ENCODE data around the gene ZNRF1. TPM values are rescaled to one million over a fixed set of nuclear protein-coding genes. Genes with fewer than 3 reads are reported as not detected.

Gene ZNRF1
- total and polyA plus RNA-seq, 4 donors = 7.9 to 10.9 (median 9.2) TPM

DNA sequence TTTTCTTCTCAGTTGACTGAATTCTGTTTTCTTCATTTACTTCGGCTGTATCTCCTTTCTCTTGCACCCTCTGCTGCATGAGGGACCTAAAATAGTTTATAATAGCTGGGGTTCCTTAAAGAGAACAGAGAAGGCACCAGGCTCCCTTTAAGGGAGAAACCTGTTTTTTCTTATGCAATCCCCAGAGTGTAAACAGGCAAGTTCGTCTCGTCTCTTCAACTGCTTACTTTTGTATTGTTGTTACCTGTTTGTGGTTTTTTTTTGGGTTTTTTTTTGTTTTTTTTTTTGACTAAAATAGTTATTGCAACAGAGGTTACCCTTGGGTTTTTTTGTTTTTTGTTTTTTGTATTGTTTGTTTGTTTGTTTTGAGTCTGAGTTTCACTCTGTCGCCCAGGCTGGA lies 121.4 kb downstream of the ZNRF1 start:
- no peak for DNase-seq (ENCODE audit: low spot score)
- Histone ChIP-seq H3K9ac (ENCODE audit: low read depth in 1 of 2, low read length in 2 of 2) (peak overlapping the region; percentile 56 to 72), H3K9me3 (ENCODE audit: control insufficient read depth in 4 of 4, low read length in 3 of 4) (peaks cover 0 to 9% (median 3%) of the 10 kb centered on the region in 4 donors), H3K4me3 (ENCODE audit: low read depth in 1 of 3, low read length in 3 of 3) (peak overlapping the region; percentile 53 to 57 (median 54)), H3K4me1 (ENCODE audit: control insufficient read depth in 4 of 4, insufficient read depth in 4 of 4, low read length in 3 of 4) (peaks cover 2 to 16% (median 9%) of the 10 kb centered on the region in 4 donors), H3K27me3 (ENCODE audit: control insufficient read depth in 4 of 4, insufficient read depth in 4 of 4, low read length in 3 of 4) (no peaks in the 10 kb centered on the region), H3K36me3 (ENCODE audit: control insufficient read depth in 4 of 4, insufficient read depth in 3 of 4, low read depth in 1 of 4, low read length in 3 of 4) (no peaks in the 10 kb centered on the region), H3K27ac (ENCODE audit: low read depth in 1 of 2, low read length in 2 of 2) (peak overlapping the region; percentile 74 to 77)
- TF ChIP-seq, protein P1, sequence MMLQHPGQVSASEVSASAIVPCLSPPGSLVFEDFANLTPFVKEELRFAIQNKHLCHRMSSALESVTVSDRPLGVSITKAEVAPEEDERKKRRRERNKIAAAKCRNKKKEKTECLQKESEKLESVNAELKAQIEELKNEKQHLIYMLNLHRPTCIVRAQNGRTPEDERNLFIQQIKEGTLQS (IDR thresholded peaks at IDR 0.05) = no peak
- peak; percentile 9 for TF ChIP-seq YY1 (IDR thresholded peaks at IDR 0.05)
- peak; percentile 27 for TF ChIP-seq FOXA1 (IDR thresholded peaks at IDR 0.05)
- TF ChIP-seq FOXA2 (IDR thresholded peaks at IDR 0.05) = peak; percentile 41
- 33% methylated on average over 4 of the region's 4 CpGs for WGBS

DNA sequence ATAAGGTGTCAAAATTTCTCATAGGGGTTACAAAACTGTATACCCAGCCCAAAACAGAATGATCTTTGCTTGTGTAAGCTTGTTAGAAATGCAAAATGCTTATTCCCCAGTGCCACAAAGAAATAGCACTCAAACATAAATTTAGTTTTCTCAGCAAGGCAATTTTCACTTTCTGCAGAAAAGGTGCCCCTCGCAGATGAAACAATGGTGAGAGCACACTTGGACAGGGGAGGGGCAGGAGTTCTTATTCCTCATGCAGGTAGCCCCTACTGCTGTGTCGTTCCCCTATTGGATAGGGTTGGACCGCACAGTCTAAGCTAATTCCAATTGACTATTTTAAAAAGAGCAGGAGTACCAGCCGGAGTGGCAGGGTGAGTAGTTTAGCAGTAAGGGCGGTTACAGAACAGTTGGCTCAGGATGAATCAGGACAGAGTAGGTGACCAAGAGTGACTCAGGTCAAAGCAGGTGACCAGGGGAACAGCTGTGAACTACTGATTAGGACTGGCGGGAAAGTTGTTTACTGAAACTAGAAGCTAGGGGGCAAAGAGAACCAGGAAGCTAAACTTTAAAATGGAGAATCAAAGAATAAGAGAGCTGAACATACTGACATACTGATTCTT lies 123.2 kb downstream of the ZNRF1 start:
- Histone ChIP-seq H3K9ac (ENCODE audit: low read depth in 1 of 2, low read length in 2 of 2) (no peak overlapping the region), H3K36me3 (ENCODE audit: control insufficient read depth in 4 of 4, insufficient read depth in 3 of 4, low read depth in 1 of 4, low read length in 3 of 4) (no peaks in the 10 kb centered on the region), H3K4me1 (ENCODE audit: control insufficient read depth in 4 of 4, insufficient read depth in 4 of 4, low read length in 3 of 4) (peaks cover 0 to 8% (median 6%) of the 10 kb centered on the region in 4 donors), H3K27me3 (ENCODE audit: control insufficient read depth in 4 of 4, insufficient read depth in 4 of 4, low read length in 3 of 4) (no peaks in the 10 kb centered on the region), H3K4me3 (ENCODE audit: low read depth in 1 of 3, low read length in 3 of 3) (no peak overlapping the region), H3K27ac (ENCODE audit: low read depth in 1 of 2, low read length in 2 of 2) (peak overlapping the region in 1 of 2 donors; percentile 18), H3K9me3 (ENCODE audit: control insufficient read depth in 4 of 4, low read length in 3 of 4) (peaks cover 0 to 9% (median 3%) of the 10 kb centered on the region in 4 donors)
- TF ChIP-seq, protein P2, sequence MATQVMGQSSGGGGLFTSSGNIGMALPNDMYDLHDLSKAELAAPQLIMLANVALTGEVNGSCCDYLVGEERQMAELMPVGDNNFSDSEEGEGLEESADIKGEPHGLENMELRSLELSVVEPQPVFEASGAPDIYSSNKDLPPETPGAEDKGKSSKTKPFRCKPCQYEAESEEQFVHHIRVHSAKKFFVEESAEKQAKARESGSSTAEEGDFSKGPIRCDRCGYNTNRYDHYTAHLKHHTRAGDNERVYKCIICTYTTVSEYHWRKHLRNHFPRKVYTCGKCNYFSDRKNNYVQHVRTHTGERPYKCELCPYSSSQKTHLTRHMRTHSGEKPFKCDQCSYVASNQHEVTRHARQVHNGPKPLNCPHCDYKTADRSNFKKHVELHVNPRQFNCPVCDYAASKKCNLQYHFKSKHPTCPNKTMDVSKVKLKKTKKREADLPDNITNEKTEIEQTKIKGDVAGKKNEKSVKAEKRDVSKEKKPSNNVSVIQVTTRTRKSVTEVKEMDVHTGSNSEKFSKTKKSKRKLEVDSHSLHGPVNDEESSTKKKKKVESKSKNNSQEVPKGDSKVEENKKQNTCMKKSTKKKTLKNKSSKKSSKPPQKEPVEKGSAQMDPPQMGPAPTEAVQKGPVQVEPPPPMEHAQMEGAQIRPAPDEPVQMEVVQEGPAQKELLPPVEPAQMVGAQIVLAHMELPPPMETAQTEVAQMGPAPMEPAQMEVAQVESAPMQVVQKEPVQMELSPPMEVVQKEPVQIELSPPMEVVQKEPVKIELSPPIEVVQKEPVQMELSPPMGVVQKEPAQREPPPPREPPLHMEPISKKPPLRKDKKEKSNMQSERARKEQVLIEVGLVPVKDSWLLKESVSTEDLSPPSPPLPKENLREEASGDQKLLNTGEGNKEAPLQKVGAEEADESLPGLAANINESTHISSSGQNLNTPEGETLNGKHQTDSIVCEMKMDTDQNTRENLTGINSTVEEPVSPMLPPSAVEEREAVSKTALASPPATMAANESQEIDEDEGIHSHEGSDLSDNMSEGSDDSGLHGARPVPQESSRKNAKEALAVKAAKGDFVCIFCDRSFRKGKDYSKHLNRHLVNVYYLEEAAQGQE (IDR thresholded peaks at IDR 0.05) = no peak
- peak in 1 of 2 donors; percentile 19 for TF ChIP-seq RXRA (IDR thresholded peaks at IDR 0.05)
- WGBS = 64% methylated on average over 6 of the region's 6 CpGs
- no peak for DNase-seq (ENCODE audit: low spot score)

DNA sequence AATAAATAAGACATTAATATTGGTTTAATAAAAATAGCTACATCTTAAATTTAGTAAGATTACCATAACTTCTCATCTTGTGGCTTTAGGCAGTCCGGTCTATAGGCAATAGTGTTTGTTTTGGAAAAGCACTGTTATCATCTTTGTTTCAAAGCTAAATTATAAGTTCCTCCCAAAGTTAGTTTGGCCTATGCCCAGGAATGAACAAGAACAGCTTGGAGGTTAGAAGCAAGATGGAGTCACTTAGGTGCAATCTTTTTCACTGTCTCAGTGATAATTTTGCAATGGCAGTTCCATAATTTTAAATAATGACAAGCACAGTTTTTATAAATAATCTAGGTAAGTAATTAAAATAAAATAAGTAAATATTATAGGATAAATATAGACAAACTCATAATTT lies 123.8 kb downstream of the ZNRF1 start:
- TF ChIP-seq TAF1 (conservative IDR thresholded peaks at IDR 0.05) = no peak
- TF ChIP-seq, protein P3, sequence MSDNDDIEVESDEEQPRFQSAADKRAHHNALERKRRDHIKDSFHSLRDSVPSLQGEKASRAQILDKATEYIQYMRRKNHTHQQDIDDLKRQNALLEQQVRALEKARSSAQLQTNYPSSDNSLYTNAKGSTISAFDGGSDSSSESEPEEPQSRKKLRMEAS (IDR thresholded peaks at IDR 0.05) = no peak
- TF ChIP-seq, protein P2 (IDR thresholded peaks at IDR 0.05) = no peak
- TF ChIP-seq, protein P1 (IDR thresholded peaks at IDR 0.05) = no peak
- no peak for TF ChIP-seq HNF4A (conservative IDR thresholded peaks at IDR 0.05)
- no peak for TF ChIP-seq FOXA2 (IDR thresholded peaks at IDR 0.05)
- TF ChIP-seq HNF4G (IDR thresholded peaks at IDR 0.05) = no peak
- H3K27me3 ChIP-seq (ENCODE audit: control insufficient read depth in 4 of 4, insufficient read depth in 4 of 4, low read length in 3 of 4) = no peaks in the 10 kb centered on the region
- H3K27ac ChIP-seq (ENCODE audit: low read depth in 1 of 2, low read length in 2 of 2) = no peak overlapping the region
- H3K4me1 ChIP-seq (ENCODE audit: control insufficient read depth in 4 of 4, insufficient read depth in 4 of 4, low read length in 3 of 4) = peaks cover 0 to 7% (median 4%) of the 10 kb centered on the region in 4 donors
- H3K9ac ChIP-seq (ENCODE audit: low read depth in 1 of 2, low read length in 2 of 2) = no peak overlapping the region
- 99% methylated on average over 1 of the region's 1 CpG for WGBS
- no peak overlapping the region for H3K4me3 ChIP-seq (ENCODE audit: low read depth in 1 of 3, low read length in 3 of 3)
- DNase-seq (ENCODE audit: low spot score) = no peak
- H3K36me3 ChIP-seq (ENCODE audit: control insufficient read depth in 4 of 4, insufficient read depth in 3 of 4, low read depth in 1 of 4, low read length in 3 of 4) = no peaks in the 10 kb centered on the region
- peaks cover 0 to 9% (median 3%) of the 10 kb centered on the region in 4 donors for H3K9me3 ChIP-seq (ENCODE audit: control insufficient read depth in 4 of 4, low read length in 3 of 4)
